Activated CD8-positive, alpha-beta memory T cell treated with anti-CD3 and anti-CD28 coated beads, Interleukin-2, amount 50 U/mL, for 1 hour (primary cell): ENCODE measurements around the gene RIPOR2.
"Not testable (repeated sequence)": the region's sequence is repeated elsewhere in the genome, so short reads cannot be mapped to it uniquely, and the experiment has no call there.

Source experiments
- DNase-seq: peaks from one replicate; pipeline ENCODE4 v3.0.0-alpha.2; 2020; ENCODE audit errors: extremely low read depth

Gene RIPOR2

DNA sequence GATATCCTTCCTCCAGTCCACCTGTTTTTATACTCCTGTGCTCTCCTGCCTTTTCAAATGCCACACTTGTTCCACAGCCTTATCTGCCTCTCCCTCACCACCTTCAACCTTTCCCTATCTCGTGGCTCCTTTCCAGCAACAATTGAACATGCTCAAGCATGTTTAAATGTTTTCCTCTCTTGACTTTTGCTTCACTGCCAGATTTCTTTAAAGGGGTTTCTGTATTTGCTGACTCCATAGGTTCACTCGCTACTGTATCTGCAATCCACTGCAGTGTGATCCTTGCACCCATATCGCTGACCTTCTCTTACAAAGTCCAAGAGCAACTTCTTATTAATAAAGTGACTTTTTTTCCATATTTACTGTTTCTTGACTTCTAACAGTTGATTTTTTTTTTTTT, 172.2 kb downstream of the RIPOR2 start:
- DNase-seq = no peak

DNA sequence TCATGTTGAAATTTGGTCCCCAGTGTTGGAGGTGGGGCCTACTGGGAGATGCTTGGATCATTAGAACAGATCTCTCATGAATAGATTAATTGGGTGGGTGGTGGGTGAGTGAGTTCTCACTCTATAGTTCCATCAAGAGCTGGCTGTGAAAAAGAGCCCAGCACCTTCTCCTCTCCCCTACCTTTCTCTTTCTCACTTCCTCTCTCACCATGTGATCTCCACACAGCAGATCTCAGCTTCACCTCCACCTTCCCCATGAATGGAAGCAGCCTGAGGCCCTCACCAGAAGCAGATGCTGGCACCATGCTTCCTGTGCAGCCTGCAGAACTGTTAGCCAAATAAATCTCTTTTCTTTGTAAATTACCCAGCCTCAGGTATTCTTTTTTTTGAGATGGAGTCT, 173.9 kb downstream of the RIPOR2 start:
- DNase-seq = no peak

DNA sequence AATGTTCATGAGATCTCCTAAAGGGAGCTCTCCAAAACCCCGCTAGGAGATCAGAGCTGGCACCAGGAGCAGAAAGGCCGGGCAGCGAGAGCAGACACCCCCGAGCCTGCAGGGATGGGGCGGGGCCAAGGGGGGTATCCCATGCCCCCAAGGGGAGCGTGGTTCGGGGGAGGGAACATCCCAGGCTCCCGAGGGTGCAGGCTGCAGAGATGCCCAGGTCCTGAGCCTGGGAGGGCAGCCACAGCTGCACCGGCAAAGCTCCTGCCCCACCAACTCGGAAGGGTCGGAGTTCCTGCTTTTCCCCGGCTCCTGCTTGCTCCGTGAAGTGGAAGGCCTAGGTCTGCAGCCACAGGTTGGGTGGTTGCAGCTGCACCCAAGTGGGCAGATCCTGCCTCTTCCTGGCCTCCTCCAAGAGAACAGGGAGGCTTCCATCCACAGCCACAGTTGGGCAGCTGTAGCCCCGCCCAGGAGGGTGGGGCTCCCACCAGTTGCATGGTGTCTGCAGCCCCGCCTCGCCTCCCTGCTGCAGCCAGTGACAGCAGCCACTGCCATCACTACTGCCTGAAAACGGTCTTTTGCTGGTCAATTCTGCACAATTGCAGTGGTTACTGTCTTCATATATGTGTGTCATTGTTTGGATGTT, 174.4 kb downstream of the RIPOR2 start:
- DNase-seq = no peak

DNA sequence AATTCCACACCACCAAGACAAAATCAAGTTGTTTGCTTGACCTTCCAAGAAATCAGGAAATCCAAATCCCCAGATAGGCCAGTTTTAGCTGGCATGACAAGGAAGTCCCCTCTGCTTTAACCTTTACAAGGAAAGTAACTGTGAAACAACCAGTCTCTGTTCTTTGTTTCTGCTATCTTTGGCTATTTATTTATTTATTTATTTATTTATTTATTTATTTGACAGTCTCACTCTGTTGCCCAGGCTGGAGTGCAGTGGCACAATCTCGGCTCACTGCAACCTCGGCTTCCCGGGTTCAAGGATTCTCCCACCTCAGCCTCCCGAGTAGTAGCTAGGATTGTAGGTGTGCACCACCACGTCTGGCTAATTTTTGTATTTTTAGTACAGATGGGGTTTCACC, 175.6 kb downstream of the RIPOR2 start:
- no peak for DNase-seq

DNA sequence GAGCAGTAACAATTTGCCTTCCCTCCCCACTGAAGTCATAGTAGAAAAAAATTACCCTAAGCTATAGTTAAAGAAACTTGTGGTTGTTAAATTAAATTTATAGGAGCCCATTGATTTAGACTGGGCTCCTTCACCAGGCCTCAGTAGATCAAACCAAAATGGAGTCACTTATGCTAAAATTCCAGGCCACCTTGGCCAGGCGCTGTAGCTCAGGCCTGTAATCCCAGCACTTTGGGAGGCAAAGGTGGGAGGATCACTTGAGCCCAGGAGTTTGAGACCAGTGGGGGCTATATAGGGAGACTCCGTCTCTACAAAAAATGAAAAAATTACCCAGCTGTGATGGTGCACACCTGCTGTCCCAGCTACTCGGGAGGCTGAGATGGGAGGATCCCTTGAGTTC, 176.0 kb downstream of the RIPOR2 start:
- no peak for DNase-seq

DNA sequence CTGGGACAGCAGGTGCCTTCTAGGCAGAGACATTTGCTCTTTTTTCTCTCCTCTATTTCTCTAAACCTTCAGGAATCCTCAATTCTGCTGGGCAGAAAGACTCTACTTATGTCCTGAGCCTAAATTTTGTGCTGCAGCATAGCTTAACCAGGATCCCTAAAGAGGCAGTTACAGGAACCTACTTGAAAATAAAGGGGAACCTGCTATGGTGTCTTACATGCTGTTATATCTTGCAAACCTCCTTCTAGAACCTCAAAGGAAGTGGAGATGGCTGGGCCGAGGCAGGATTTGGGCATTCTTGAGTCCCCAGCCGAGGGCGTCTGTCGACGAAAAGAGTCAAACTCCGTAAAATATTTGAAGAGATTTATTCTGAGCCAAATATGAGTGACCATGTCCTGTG, 178.1 kb downstream of the RIPOR2 start:
- DNase-seq = no peak

DNA sequence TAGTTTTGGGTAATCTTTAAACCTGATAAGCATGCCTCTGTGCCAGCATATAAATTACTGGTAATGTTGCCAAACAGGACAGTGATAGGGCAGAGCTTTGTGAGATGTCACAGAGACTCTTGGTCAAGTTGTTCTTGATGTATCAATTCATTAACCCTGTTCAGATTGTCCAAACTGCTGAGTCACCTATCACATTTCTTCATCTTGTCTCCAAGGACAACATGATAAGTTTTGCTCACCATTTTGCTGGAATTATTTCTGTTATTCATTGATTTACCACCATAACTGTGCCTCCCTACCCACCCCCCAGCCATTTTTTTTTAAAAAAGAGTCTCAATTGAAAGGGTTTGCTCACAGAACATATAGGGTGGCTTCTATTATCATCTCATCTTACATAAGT, 180.5 kb downstream of the RIPOR2 start:
- no peak for DNase-seq

DNA sequence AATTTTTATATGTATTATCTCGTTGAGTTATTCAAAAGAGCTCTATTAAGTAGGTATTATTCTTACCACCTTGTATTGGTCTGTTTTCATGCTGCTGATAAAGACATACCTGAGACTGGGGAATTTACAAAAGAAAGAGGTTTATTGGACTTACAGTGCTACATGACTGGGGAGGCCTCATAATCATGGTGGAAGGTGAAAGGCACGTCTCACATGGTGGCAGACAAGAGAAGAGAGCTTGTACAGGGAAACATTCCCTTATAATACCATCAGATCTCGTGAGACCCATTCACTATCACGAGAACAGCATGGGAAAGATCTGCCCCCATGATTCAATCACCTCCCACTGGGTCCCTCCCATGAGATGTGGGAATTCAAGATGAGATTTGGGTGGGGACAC, 181.4 kb downstream of the RIPOR2 start:
- DNase-seq = not testable (repeated sequence)
